HEK293 (cell line): ENCODE measurements around the gene PNPLA2.

ENCODE experiments used
- REST ChIP-seq: fragments of 450-650 bp; formaldehyde crosslinking; IDR thresholded peaks from 2 replicates; pipeline ENCODE4 v1.5.1; 2016; ENCODE audit warnings: missing biosample characterization, missing genetic modification characterization
- ZNF785 ChIP-seq: fragments of 450-650 bp; formaldehyde crosslinking; IDR thresholded peaks from 2 replicates; pipeline ENCODE4 v1.5.1; 2016; ENCODE audit warnings: missing biosample characterization, missing genetic modification characterization

GRCh38 chr11:848380-848931 lies 29.7 kb downstream of the PNPLA2 start:
- TF ChIP-seq REST (tag by site-specific recombination) (no peak), ZNF785 (tag by site-specific recombination) (no peak)
